Esophagus squamous epithelium (tissue), 4 donors: ENCODE data around the gene ULK4.

Experiments used
- POLR2A ChIP-seq, 4 donors: fragments of 450-650 bp; IDR thresholded peaks; one replicate each; pipeline ENCODE4 v1.6.1; 2017; ENCODE audit warnings: antibody characterized with exemption in 4 of 4, mild to moderate bottlenecking in 4 of 4, moderate library complexity in 3 of 4
- TF ChIP-seq, protein P1 (sequence below), 6 experiments: fragments of 450-650 bp in 4 of 6; fragments of 200-600 bp in 2 of 6; sonication (generic) in 2 of 6; IDR thresholded peaks; one replicate each; pipeline ENCODE4 v1.5.1; 2016 to 2019; ENCODE audit warnings: antibody characterized with exemption in 6 of 6, mild to moderate bottlenecking in 4 of 6, moderate library complexity in 4 of 6

DNA sequence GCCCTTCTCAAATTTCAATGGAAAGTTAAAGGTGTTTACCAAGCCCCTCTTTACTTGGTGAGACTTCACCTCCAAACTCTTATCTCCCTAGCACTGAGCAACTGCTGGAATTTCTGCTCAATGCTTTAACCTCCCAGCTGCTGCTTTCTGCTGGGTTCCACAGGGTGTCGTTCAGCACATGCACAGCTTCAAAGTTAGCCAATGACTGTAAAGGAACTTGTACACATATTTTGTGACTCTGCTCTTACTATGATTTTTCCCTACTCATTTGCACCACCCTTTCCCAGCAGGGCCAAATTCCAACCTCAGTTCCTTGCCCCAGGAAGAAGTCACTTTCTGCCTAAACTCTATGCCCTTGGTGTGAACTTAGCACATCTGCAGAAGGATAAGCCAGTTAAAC lies 89.7 kb downstream of the ULK4 start:
- no peak for TF ChIP-seq POLR2A (IDR thresholded peaks at IDR 0.05)
- TF ChIP-seq, protein P1, sequence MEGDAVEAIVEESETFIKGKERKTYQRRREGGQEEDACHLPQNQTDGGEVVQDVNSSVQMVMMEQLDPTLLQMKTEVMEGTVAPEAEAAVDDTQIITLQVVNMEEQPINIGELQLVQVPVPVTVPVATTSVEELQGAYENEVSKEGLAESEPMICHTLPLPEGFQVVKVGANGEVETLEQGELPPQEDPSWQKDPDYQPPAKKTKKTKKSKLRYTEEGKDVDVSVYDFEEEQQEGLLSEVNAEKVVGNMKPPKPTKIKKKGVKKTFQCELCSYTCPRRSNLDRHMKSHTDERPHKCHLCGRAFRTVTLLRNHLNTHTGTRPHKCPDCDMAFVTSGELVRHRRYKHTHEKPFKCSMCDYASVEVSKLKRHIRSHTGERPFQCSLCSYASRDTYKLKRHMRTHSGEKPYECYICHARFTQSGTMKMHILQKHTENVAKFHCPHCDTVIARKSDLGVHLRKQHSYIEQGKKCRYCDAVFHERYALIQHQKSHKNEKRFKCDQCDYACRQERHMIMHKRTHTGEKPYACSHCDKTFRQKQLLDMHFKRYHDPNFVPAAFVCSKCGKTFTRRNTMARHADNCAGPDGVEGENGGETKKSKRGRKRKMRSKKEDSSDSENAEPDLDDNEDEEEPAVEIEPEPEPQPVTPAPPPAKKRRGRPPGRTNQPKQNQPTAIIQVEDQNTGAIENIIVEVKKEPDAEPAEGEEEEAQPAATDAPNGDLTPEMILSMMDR (IDR thresholded peaks at IDR 0.05) = no peak
